GM18873 (cell line): ENCODE data around the gene PRDX2.
"Not testable (repeated sequence)": the region's sequence is repeated elsewhere in the genome, so short reads cannot be mapped to it uniquely, and the experiment has no call there.

Experiments
- ATAC-seq: cut with Tn5 transposase; IDR thresholded peaks from one replicate; pipeline ENCODE4 v1.9.1; 2021; ENCODE audit warnings: mild to moderate bottlenecking, moderate library complexity, moderate number of reproducible peaks; ENCODE audit not compliant: unreplicated experiment, low FRiP score

PRDX2 gene

GRCh38 chr19:12828494-12828893, 26.9 kb upstream of the PRDX2 start:
- no peak for ATAC-seq

DNA sequence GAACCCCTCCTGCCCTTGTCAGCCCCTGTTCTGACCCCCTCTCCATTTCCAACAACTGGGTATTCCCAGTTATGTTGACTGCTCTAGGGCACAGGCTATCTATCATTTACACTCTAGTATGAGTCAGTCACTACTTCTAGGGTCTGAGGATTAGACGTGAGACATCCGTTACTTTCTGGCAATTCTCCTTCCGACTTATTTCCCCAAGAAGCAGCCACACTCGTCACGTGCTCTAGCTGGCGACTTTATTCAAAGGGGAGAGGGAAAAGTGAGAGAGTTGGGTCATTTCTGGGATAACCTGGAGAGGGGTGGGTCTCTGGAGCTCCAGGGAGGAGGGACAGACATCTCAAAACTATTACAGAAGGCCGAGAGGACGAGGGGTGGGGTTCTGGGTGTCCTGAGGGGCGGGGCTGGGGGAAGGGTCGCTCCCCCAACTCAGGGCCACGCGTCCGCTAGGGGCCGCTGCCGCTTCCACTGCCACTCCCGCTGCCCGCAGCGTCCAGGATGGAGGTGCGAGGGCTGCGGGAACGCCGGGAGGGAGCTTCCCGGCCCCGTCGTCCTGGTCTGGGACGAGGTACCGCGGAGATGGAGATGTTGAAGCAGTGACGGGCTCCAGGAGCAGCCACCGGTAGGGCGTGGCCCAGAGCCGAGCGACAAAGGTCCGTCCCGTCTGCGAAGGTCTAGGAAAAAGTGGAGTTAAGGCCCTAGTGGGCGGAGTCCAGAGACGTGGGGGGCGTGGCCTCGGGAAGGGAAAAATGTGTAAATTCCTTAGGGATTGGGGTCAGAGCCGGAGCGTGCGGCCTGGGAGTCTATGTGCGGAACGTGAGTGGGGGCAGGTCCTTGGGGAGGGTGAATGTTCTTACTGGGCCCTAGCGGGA, 23.9 kb upstream of the PRDX2 start:
- no peak for ATAC-seq

- no peak for ATAC-seq
Measured at GRCh38 chr19:12821761-12822160, 20.2 kb upstream of the PRDX2 start.

GRCh38 chr19:12817810-12818209, 16.2 kb upstream of the PRDX2 start:
- ATAC-seq, result not testable (repeated sequence)

DNA sequence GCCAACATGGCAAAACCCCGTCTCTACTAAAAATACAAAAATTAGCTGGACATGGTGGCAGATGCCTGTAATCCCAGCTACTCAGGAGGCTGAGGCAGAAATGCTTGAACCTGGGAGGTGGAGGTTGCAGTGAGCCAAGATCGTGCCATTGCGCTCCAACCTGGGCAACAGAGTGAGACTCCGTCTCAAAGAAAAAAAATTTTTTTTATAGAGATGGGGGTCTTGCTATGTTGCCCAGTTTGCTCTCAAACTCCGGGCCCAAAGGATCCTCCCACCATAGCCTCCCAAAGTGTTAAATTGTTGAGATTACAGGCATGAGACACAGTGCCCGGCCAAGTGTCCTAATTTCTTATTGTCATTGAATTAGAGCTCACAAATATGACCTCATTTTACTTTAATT, 15.6 kb upstream of the PRDX2 start:
- not testable (repeated sequence) for ATAC-seq

DNA sequence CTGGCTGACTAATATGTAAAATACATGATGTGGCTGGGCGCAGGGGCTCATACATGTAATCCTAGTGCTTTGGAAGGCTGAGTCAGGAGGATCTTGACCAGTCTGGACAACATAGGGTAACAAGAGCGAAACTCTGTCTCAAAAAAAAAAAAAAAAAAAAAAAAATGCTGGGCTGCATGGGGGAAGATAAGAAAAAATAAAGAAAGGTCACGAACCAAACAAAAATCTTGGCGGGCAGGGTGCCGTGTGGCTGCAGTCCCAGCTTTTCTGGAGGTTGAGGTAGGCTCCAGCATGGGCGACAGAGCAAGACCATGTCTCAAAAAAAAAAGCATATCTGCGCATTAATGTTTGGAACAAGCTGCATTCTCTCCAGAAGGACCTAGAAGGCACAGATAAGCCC, 13.5 kb upstream of the PRDX2 start:
- no peak for ATAC-seq

GRCh38 chr19:12806242-12807081, 4.9 kb upstream of the PRDX2 start, which contains the start of gene RNASEH2A:
RNASEH2A (plus strand) TSS chr19:12806584; CDS start chr19:12806674, 90 bp downstream.
- ATAC-seq, result no peak

GRCh38 chr19:12804051-12804450, 2.5 kb upstream of the PRDX2 start:
- no peak for ATAC-seq

GRCh38 chr19:12802267-12803106, 887 bp upstream of the PRDX2 start:
- ATAC-seq, result no peak

DNA sequence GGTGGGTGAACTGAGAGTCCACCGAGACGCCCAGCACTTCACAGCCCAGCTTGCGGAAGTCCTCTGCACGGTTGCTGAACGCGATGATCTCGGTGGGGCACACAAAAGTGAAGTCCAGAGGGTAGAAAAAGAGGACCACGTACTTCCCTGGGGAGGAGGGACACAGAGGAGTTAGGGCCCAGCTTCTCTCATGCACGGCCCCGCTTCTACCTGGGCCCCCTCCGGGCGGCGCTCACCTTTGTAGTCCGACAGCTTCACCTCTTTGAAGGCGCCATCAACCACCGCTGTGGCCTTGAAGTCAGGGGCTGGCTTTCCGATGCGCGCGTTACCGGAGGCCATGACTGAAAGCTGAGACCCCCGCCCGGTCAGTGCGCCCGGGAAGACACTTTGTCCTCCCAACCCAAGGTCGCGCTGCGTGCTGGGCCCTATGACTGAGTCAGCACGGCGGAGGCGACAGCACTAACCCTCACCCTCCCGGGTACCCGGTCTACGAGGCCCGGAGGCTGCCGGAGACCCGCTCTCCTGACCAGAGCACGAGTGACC, 606 bp downstream of the PRDX2 start:
- ATAC-seq, result no peak

DNA sequence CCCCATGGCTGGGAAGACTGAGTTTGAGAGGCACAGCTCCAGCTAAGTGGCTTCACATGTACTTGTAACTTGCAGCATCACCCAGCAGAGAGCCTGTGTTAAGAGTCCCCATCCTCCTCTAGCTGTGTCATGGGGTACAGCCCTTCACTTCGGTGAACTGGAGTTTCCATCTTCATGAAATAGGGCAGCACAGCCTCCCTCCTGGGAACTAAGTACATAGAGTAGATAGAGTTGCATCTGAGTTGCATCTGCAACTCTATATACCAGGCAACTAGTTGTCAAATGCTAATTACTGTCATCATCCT, 1.2 kb downstream of the PRDX2 start:
- ATAC-seq, result no peak

- no peak for ATAC-seq
Measured at GRCh38 chr19:12799742-12800465, 1.7 kb downstream of the PRDX2 start.

GRCh38 chr19:12797607-12798006, 4.0 kb downstream of the PRDX2 start:
- ATAC-seq, result not testable (repeated sequence)

- ATAC-seq, result no peak
Measured at GRCh38 chr19:12797141-12797587, 4.4 kb downstream of the PRDX2 start.

DNA sequence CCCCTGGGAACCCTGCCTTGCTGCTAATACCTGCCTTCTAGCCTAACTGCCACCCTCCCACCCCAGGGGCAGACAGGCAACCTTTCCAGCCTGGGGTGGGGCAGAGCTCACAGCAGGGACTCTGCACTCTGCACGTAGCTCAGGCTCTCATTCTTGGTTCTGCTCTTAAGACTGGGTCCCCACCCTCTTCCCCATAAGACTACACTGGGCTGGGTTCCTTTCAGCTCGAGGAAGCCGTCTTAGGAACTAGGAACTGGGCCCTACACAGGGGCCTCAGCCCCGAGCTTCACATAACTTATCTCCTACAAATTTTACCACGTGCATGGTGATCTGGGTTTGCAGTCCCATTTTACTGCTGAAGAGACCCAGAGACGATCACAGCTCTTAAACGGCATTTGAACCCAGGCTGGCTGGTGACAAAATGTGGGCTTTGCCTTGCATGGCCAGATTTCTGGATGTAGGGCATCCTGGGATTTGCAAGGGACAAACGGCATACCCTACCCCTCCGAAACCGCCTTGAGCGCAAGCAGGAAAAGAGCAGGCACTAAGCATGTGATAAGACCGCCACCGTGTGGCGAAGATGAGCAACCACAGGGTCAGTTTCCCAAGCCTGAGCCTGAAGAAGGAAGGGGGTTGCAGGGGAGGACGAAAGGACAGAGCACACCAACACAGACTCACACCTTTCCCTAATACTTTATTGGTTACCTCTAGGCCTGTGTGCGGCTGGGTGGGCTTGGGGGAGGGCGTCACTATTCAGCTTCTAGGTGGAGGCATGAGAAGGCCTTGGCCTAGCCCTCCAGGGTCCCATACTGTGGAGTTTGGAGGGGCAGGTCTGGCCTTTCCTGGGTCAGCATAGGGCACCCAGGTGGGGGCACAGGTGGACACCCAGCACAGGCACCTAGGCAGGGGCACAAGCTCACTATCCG, 5.2 kb downstream of the PRDX2 start:
- ATAC-seq, result no peak

DNA sequence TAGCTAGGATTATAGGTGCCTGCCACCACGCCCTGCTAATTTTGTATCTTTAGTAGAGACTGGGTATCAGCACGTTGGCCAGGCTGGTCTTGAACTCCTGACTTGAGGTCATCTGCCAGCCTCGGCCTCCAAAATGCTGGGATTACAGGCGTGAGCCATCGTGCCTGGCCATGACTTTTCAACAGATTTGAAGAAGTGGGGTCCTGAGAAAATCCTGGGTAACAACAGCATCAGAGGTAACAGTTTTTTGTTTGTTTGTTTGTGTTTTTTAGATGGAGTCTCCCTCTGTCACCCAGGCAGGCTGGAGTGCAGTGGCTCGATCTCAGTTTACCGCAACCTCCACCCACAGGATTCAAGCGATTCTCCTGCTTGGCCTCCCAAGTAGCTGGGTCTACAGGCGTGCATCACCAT, 6.6 kb downstream of the PRDX2 start:
- no peak for ATAC-seq

GRCh38 chr19:12794196-12794941, 7.2 kb downstream of the PRDX2 start:
- no peak for ATAC-seq
